Measurements from ENCODE around the gene GLOD4.

- TF ChIP-seq CTCF (IDR thresholded peaks at IDR 0.05) (no peak), POLR2A (IDR thresholded peaks at IDR 0.05) (no peak), EP300 (IDR thresholded peaks at IDR 0.05) (no peak)
These were observed 19.6 kb upstream of the GLOD4 start for GRCh38 chr17:801660-802059.

All from tibial nerve (tissue), 4 donors.